Fibroblast of villous mesenchyme (primary cell): Measurements from ENCODE around the gene CDK9. TPM values are rescaled to one million over a fixed set of nuclear protein-coding genes. Genes with fewer than 3 reads are reported as not detected.

ENCODE experiments used
- DNase-seq: peaks from one replicate; pipeline ENCODE4 v3.0.0-alpha.2; 2010; ENCODE audit warnings: low read depth
- H3K4me3 ChIP-seq: 2 replicates; pipeline ENCODE4 v1.5.1; 2011; ENCODE audit warnings: low read depth, mild to moderate bottlenecking, low read length
- CTCF ChIP-seq: IDR thresholded peaks from 2 replicates; pipeline ENCODE4 v1.5.1; 2012; ENCODE audit warnings: low read depth, mild to moderate bottlenecking, low read length; ENCODE audit not compliant: insufficient read depth
- total RNA-seq: library from RNA; depleted of rRNA; stranded (reverse); fragments of >200 nt; gene quantifications from 2 replicates; pipeline ENCODE4 v1.2.3, GENCODE V29; 2012

Gene CDK9
- total RNA-seq, 1 donor: 50.1 TPM

GRCh38 chr9:127810378-127811187 is 24.7 kb downstream of the CDK9 start:
- H3K4me3 ChIP-seq: no peak overlapping the region
- no peak for TF ChIP-seq CTCF
- no peak for DNase-seq

- H3K4me3 ChIP-seq: no peak overlapping the region
- no peak for DNase-seq
- no peak for TF ChIP-seq CTCF
Observed at GRCh38 chr9:127812011-127812410, 26.2 kb downstream of the CDK9 start.

GRCh38 chr9:127812936-127813675 is 27.3 kb downstream of the CDK9 start:
- H3K4me3 ChIP-seq: no peak overlapping the region
- TF ChIP-seq CTCF: no peak
- DNase-seq: no peak

- no peak for TF ChIP-seq CTCF
- H3K4me3 ChIP-seq: no peak overlapping the region
- no peak for DNase-seq
Observed at GRCh38 chr9:127813686-127814226, 27.9 kb downstream of the CDK9 start.

- DNase-seq: no peak
- TF ChIP-seq CTCF: no peak
- no peak overlapping the region for H3K4me3 ChIP-seq
Observed at GRCh38 chr9:127814619-127815511, 29.0 kb downstream of the CDK9 start.
